SK-N-SH (cell line): ENCODE results near the gene NOL8. TPM values are rescaled to one million over a fixed set of nuclear protein-coding genes. Genes with fewer than 3 reads are reported as not detected.

ENCODE experiments used
- CTCF ChIA-PET: fragments of 300-600, 350-600 bp; formaldehyde crosslinking; extraction: SDS; loops from one replicate; lab custom pipeline; 2021; lab: Yijun Ruan, JAX
- POLR2A ChIA-PET: fragments of 350-600 bp; sonication (Branson Sonifier 250); formaldehyde crosslinking; extraction: SDS; loops from one replicate; lab custom pipeline; 2020; ENCODE audit warnings: antibody characterized with exemption, inconsistent platforms; lab: Yijun Ruan, JAX
- DNase-seq: peaks from one replicate; pipeline ENCODE4 v3.0.0; 2012
- H2AFZ ChIP-seq: fragments of 200-600 bp; sonication (generic); 2 replicates; pipeline ENCODE4 v1.8.1; 2016; ENCODE audit warnings: antibody characterized with exemption, mild to moderate bottlenecking, low read depth
- H3F3A ChIP-seq: fragments of 200-600 bp; sonication (generic); replicated peaks from 2 replicates; pipeline ENCODE3; 2016; ENCODE audit warnings: antibody characterized with exemption, mild to moderate bottlenecking; ENCODE audit not compliant: insufficient read depth
- H3K27ac ChIP-seq, 2 experiments: fragments of 200-500 bp in 1 of 2; fragments of 200-600 bp in 1 of 2; sonication (Bioruptor generic) in 1 of 2; sonication (generic), shearing (Covaris generic) in 1 of 2; 2 replicates each; pipeline versions ENCODE4 v1.5.1 to v1.6.1; 2014 to 2016; ENCODE audit warnings: low read depth in 2 of 2, inconsistent platforms in 1 of 2, low read length in 1 of 2, mild to moderate bottlenecking in 1 of 2, mixed read lengths in 1 of 2
- H3K27me3 ChIP-seq: fragments of 200-600 bp; sonication (generic), shearing (Covaris generic); 2 replicates; pipeline ENCODE4 v1.6.1; 2016; ENCODE audit warnings: mixed run types; ENCODE audit not compliant: insufficient read depth
- H3K36me3 ChIP-seq, 2 experiments: fragments of 200-500 bp in 1 of 2; fragments of 200-600 bp in 1 of 2; sonication (Bioruptor generic) in 1 of 2; sonication (generic) in 1 of 2; replicated peaks in 1 of 2; 2 replicates each; pipeline versions ENCODE3 to v1.5.1; 2014 to 2016; ENCODE audit warnings: low read length in 1 of 2, mild to moderate bottlenecking in 1 of 2; ENCODE audit not compliant: insufficient read depth in 2 of 2, control insufficient read depth in 1 of 2
- H3K4me1 ChIP-seq, 2 experiments: fragments of 200-500 bp in 1 of 2; fragments of 200-600 bp in 1 of 2; sonication (Bioruptor generic) in 1 of 2; sonication (generic), shearing (Covaris generic) in 1 of 2; 2 replicates each; pipeline versions ENCODE4 v1.5.1 to v1.6.1; 2014 to 2016; ENCODE audit warnings: low read depth in 1 of 2, low read length in 1 of 2, mixed run types in 1 of 2; ENCODE audit not compliant: insufficient read depth in 2 of 2, control insufficient read depth in 1 of 2
- H3K4me2 ChIP-seq: fragments of 200-600 bp; sonication (generic), shearing (Covaris generic); 2 replicates; pipeline ENCODE4 v1.6.1; 2017; ENCODE audit warnings: mixed run types
- H3K4me3 ChIP-seq, 2 experiments: fragments of 200-500 bp in 1 of 2; fragments of 200-600 bp in 1 of 2; sonication (Bioruptor generic) in 1 of 2; sonication (generic), shearing (Covaris generic) in 1 of 2; 2 replicates each; pipeline versions ENCODE4 v1.5.1 to v1.8.1; 2014 to 2016; ENCODE audit warnings: low read depth in 2 of 2, inconsistent platforms in 1 of 2, low read length in 1 of 2, mild to moderate bottlenecking in 1 of 2, mixed read lengths in 1 of 2, moderate library complexity in 1 of 2
- H3K79me2 ChIP-seq: fragments of 200-600 bp; sonication (generic); 2 replicates; pipeline ENCODE4 v1.8.1; 2017; ENCODE audit warnings: mild to moderate bottlenecking; ENCODE audit not compliant: insufficient read depth
- H3K9ac ChIP-seq: fragments of 200-600 bp; sonication (generic); 2 replicates; pipeline ENCODE4 v1.6.1; 2017; ENCODE audit warnings: mixed run types
- H3K9me2 ChIP-seq: fragments of 200-600 bp; sonication (generic); 2 replicates; pipeline ENCODE4 v1.6.1; 2017; ENCODE audit warnings: mixed run types
- H3K9me3 ChIP-seq: fragments of 200-600 bp; sonication (generic); 2 replicates; pipeline ENCODE4 v1.6.1; 2017; ENCODE audit warnings: mixed run types, mild to moderate bottlenecking, moderate library complexity
- H4K20me1 ChIP-seq: fragments of 200-600 bp; sonication (generic); 2 replicates; pipeline ENCODE4 v1.6.1; 2017; ENCODE audit warnings: mild to moderate bottlenecking, mixed run types; ENCODE audit not compliant: insufficient read depth
- CHD2 ChIP-seq: fragments of 150-350 bp; IDR thresholded peaks from 2 replicates; pipeline ENCODE4 v1.6.1; 2018; ENCODE audit warnings: low read length; ENCODE audit not compliant: partially characterized antibody
- CTCF ChIP-seq: fragments of 200-600 bp; sonication (generic); IDR thresholded peaks from 2 replicates; pipeline ENCODE4 v1.6.1; 2017; ENCODE audit warnings: antibody characterized with exemption, mild to moderate bottlenecking, moderate library complexity
- EP300 ChIP-seq, 2 experiments: IDR thresholded peaks; 2 replicates each; pipeline versions ENCODE4 v1.4.0 to v1.6.1; 2012; ENCODE audit warnings: borderline replicate concordance in 1 of 2, low read depth in 1 of 2, low read length in 1 of 2
- FOSL2 ChIP-seq: IDR thresholded peaks from 2 replicates; pipeline ENCODE4 v1.4.0; 2012; ENCODE audit warnings: low read depth, mild to moderate bottlenecking, moderate library complexity, borderline replicate concordance
- FOXJ3 ChIP-seq: sonication (generic); formaldehyde crosslinking; IDR thresholded peaks from 2 replicates; pipeline ENCODE4 v1.5.1; 2020; ENCODE audit warnings: mild to moderate bottlenecking, missing genetic modification reagents
- GABPA ChIP-seq: IDR thresholded peaks from 2 replicates; pipeline ENCODE4 v1.4.0; 2012; ENCODE audit warnings: low read depth, mild to moderate bottlenecking
- GATA2 ChIP-seq: sonication (generic); formaldehyde crosslinking; IDR thresholded peaks from 2 replicates; pipeline ENCODE4 v1.5.0; 2020; ENCODE audit warnings: mild to moderate bottlenecking, missing genetic modification reagents
- MAX ChIP-seq: IDR thresholded peaks from 2 replicates; pipeline ENCODE4 v1.4.0; 2012; ENCODE audit warnings: low read depth
- MXI1 ChIP-seq: IDR thresholded peaks from 2 replicates; pipeline ENCODE4 v1.6.1; 2012; ENCODE audit warnings: mild to moderate bottlenecking, low read depth, low read length, improper control_type of control experiment
- PBX3 ChIP-seq: IDR thresholded peaks from 2 replicates; pipeline ENCODE4; 2012
- RAD21 ChIP-seq: IDR thresholded peaks from 2 replicates; pipeline ENCODE4 v1.6.1; 2012; ENCODE audit warnings: mild to moderate bottlenecking, low read length
- RCOR1 ChIP-seq: fragments of 150-350 bp; IDR thresholded peaks from 2 replicates; pipeline ENCODE4 v1.6.1; 2017; ENCODE audit warnings: antibody characterized with exemption, low read length
- SIN3A ChIP-seq: IDR thresholded peaks from 2 replicates; pipeline ENCODE4 v1.6.1; 2012; ENCODE audit warnings: low read depth, mild to moderate bottlenecking, low read length, moderate library complexity, borderline replicate concordance
- SMC3 ChIP-seq: IDR thresholded peaks from 2 replicates; pipeline ENCODE4 v1.6.1; 2012; ENCODE audit warnings: low read depth, low read length, improper control_type of control experiment
- TAF1 ChIP-seq: IDR thresholded peaks from 2 replicates; pipeline ENCODE4 v1.6.1; 2012; ENCODE audit warnings: low read depth, mild to moderate bottlenecking, low read length, moderate library complexity, borderline replicate concordance
- WGBS: methylation state at CpG from one replicate; pipeline ENCODE4 v1.1.6; 2017; ENCODE audit warnings: low lambda C conversion rate; 5-methylcytosine and 5-hydroxymethylcytosine counted together
- polyA plus RNA-seq, 3 experiments: library from polyadenylated mRNA; depleted of rRNA; stranded (reverse); fragments of >200 nt; gene quantifications; 2 replicates each; pipeline ENCODE4 v1.2.3, GENCODE V29; 2012
- TF ChIP-seq, protein P1 (sequence below): IDR thresholded peaks from 2 replicates; pipeline ENCODE4 v1.4.0; 2012; ENCODE audit warnings: low read depth, borderline replicate concordance
- TF ChIP-seq, protein P2 (sequence below): fragments of 150-350 bp; IDR thresholded peaks from 2 replicates; pipeline ENCODE4 v1.6.1; 2017; ENCODE audit warnings: antibody characterized with exemption, low read length, low read depth, borderline replicate concordance

NOL8 gene
- polyA plus RNA-seq, 1 of the 3 experiments (the other 2 are of a cell fraction): 9.6 TPM

DNA sequence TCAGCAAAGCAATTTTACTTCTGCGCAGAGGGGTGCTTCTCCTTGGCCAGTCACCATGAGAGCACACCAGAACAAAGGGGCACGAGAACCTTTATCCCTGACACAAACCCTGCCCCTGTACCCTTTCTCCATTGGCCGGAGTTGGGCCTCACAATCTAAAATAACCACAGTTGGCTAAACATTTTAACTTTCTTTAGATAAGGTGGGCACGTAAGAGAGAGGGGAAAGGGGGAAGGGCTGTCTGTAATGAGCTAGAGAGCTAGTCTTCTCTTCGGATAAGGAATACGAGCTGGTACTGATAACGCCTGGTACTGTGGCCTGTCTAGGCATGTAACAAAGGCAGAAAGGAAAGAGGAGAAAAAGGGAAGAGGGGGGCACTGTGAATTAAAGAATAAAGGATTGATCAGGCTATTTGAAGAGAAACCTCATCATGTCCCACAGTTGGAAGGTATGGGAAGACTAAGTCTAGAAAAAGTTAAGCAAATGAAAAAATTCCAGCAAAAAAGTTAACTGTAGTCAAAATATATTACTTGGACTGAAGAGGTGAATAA lies 29.8 kb downstream of the NOL8 start:
- peaks cover 9% of the 10 kb centered on the region for H3F3A ChIP-seq
- H3K4me1 ChIP-seq: peaks cover 5 to 15% of the 10 kb centered on the region in 2 experiments; a peak in 3 of 4 replicates
- no peak overlapping the region for H3K4me2 ChIP-seq
- TF ChIP-seq PBX3: no peak
- TF ChIP-seq MXI1: no peak
- no peak for TF ChIP-seq SIN3A
- TF ChIP-seq RCOR1: no peak
- TF ChIP-seq, protein P1, sequence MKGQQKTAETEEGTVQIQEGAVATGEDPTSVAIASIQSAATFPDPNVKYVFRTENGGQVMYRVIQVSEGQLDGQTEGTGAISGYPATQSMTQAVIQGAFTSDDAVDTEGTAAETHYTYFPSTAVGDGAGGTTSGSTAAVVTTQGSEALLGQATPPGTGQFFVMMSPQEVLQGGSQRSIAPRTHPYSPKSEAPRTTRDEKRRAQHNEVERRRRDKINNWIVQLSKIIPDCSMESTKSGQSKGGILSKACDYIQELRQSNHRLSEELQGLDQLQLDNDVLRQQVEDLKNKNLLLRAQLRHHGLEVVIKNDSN: no peak
- no peak for TF ChIP-seq CHD2
- no peak for TF ChIP-seq RAD21
- H3K9me3 ChIP-seq: no peaks in the 10 kb centered on the region
- H3K27me3 ChIP-seq: no peaks in the 10 kb centered on the region
- no peak overlapping the region for H2AFZ ChIP-seq
- ChIA-PET POLR2A (no interaction called here), CTCF (interaction anchor here (0.9 to 1.1 kb wide), 5 partner anchors 17 to 198 kb away, joined by 3 to 5 read pairs (median 3); no protein-coding TSS in a partner anchor)
- H3K9me2 ChIP-seq: no peaks in the 10 kb centered on the region
- H3K79me2 ChIP-seq: peaks cover 35% of the 10 kb centered on the region
- H4K20me1 ChIP-seq: no peaks in the 10 kb centered on the region
- no peak overlapping the region for H3K27ac ChIP-seq
- peaks cover 40 to 47% of the 10 kb centered on the region in 2 experiments for H3K36me3 ChIP-seq
- H3K9ac ChIP-seq: no peak overlapping the region
- no peak overlapping the region for H3K4me3 ChIP-seq
- DNase-seq: no peak
- 94% methylated on average over 7 of the region's 7 CpGs for WGBS

DNA sequence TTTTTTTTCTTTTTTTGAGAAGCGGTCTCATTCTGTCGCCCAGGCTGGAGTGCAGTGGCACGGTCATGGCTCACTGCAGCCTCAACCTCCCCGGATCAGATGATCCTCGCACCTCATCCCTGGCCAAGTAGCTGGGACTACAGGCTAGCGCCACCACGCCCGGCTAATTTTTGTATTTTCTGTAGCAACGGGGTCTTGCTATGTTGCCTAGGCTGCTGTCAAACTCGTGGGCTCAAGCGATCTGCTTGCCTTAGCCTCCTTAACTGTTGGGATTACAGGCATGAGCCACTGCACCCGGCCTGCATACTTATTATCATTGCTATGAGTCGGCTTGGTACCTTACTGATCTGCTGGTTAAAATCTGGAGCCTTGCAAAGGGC lies 30.9 kb downstream of the NOL8 start:
- Histone ChIP-seq H3K4me3 (peak overlapping the region; percentile 81 to 87), H3K27me3 (no peaks in the 10 kb centered on the region), H3K4me1 (peaks cover 5 to 15% of the 10 kb centered on the region in 2 experiments; a peak in 3 of 4 replicates), H3K4me2 (peak overlapping the region; percentile 91), H3K36me3 (peaks cover 41 to 44% of the 10 kb centered on the region in 2 experiments), H3K79me2 (peaks cover 46% of the 10 kb centered on the region), H3K9me3 (no peaks in the 10 kb centered on the region), H3K9me2 (no peaks in the 10 kb centered on the region), H3K27ac (peak overlapping the region; percentile 80 to 81), H2AFZ (peak overlapping the region; percentile 85), H3F3A (peaks cover 19% of the 10 kb centered on the region), H3K9ac (peak overlapping the region; percentile 89), H4K20me1 (0 out of 2 replicates have a peak, but pooled peaks cover 6% of the 10 kb centered on the region)
- POLR2A ChIA-PET: no interaction called here
- CTCF ChIA-PET: interaction anchor here (0.9 to 1.1 kb wide), 5 partner anchors 16 to 335 kb away, joined by 3 to 5 read pairs (median 3); no protein-coding TSS in a partner anchor
- DNase-seq: peak; percentile 5
- no peak for TF ChIP-seq FOSL2
- TF ChIP-seq MXI1: no peak
- no peak for TF ChIP-seq GABPA
- TF ChIP-seq FOXJ3 (CRISPR knock-in tag): no peak
- TF ChIP-seq MAX: no peak
- TF ChIP-seq, protein P2, sequence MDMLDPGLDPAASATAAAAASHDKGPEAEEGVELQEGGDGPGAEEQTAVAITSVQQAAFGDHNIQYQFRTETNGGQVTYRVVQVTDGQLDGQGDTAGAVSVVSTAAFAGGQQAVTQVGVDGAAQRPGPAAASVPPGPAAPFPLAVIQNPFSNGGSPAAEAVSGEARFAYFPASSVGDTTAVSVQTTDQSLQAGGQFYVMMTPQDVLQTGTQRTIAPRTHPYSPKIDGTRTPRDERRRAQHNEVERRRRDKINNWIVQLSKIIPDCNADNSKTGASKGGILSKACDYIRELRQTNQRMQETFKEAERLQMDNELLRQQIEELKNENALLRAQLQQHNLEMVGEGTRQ: no peak
- TF ChIP-seq SMC3: no peak
- no peak for TF ChIP-seq EP300 (IDR thresholded peaks at IDR 0.05; ENCODE audit: borderline replicate concordance in 1 of 2, low read depth in 1 of 2, low read length in 1 of 2)
- no peak for TF ChIP-seq CTCF
- TF ChIP-seq TAF1: no peak
- TF ChIP-seq, protein P1: no peak
- TF ChIP-seq GATA2: no peak
- 16% methylated on average over 13 of the region's 13 CpGs for WGBS
